Thyroid gland (tissue), 4 donors: Measurements from ENCODE around the gene ENKD1. TPM values are rescaled to one million over a fixed set of nuclear protein-coding genes. Genes with fewer than 3 reads are reported as not detected.

ENCODE experiments used
- DNase-seq, 2 donors: peaks; one replicate each; pipeline ENCODE4 v3.0.0-alpha.2; 2019
- H3K27ac ChIP-seq, 3 donors: fragments of 200-600 bp; sonication (generic); 1 replicate in 2 of 3; 2 replicates in 1 of 3; pipeline ENCODE4 v1.5.1; 2016 to 2019; ENCODE audit warnings: mild to moderate bottlenecking in 1 of 3, moderate library complexity in 1 of 3
- H3K27me3 ChIP-seq: fragments of 200-600 bp; sonication (generic); one replicate; pipeline ENCODE4 v1.5.1; 2019
- H3K36me3 ChIP-seq, 2 donors: fragments of 200-600 bp; sonication (generic); one replicate each; pipeline ENCODE4 v1.5.1; 2016 to 2019
- H3K4me1 ChIP-seq, 2 donors: fragments of 200-600 bp; sonication (generic); one replicate each; pipeline ENCODE4 v1.5.1; 2017 to 2019
- H3K4me3 ChIP-seq, 3 donors: fragments of 200-600 bp; sonication (generic); replicated peaks in 1 of 3; 1 replicate in 2 of 3; 2 replicates in 1 of 3; pipeline ENCODE4 v1.5.1; 2016; ENCODE audit warnings: mild to moderate bottlenecking in 1 of 3
- H3K9me3 ChIP-seq: fragments of 200-600 bp; sonication (generic); one replicate; pipeline ENCODE4 v1.5.1; 2017
- POLR2A ChIP-seq, 2 donors: fragments of 450-650 bp; IDR thresholded peaks; one replicate each; pipeline ENCODE4 v1.6.1; 2017; ENCODE audit warnings: antibody characterized with exemption in 2 of 2, mild to moderate bottlenecking in 2 of 2, moderate library complexity in 1 of 2
- WGBS, 2 donors: methylation state at CpG; one replicate each; pipeline ENCODE4 v1.1.5; 2017; 5-methylcytosine and 5-hydroxymethylcytosine counted together
- intact Hi-C: fragments of 100-400 bp; cut with DNase I; formaldehyde crosslinking; loops from one replicate; pipeline ENCODE4 v1.15.1; 2023
- total RNA-seq, 4 donors: library from RNA; depleted of rRNA; stranded (reverse); fragments of >200 nt; gene quantifications; one replicate each; pipeline ENCODE4 v1.2.3, GENCODE V29; 2016
- TF ChIP-seq, protein P1 (sequence below), 6 experiments: fragments of 200-600 bp in 3 of 6; fragments of 450-650 bp in 3 of 6; sonication (generic) in 3 of 6; IDR thresholded peaks; one replicate each; pipeline ENCODE4 v1.5.1; 2016 to 2019; ENCODE audit warnings: antibody characterized with exemption in 6 of 6, mild to moderate bottlenecking in 2 of 6, inconsistent platforms in 1 of 6, moderate library complexity in 1 of 6

ENKD1 gene
- total RNA-seq, 4 donors from 2014 or later: 14.2 to 33.2 (median 21.9) TPM

DNA sequence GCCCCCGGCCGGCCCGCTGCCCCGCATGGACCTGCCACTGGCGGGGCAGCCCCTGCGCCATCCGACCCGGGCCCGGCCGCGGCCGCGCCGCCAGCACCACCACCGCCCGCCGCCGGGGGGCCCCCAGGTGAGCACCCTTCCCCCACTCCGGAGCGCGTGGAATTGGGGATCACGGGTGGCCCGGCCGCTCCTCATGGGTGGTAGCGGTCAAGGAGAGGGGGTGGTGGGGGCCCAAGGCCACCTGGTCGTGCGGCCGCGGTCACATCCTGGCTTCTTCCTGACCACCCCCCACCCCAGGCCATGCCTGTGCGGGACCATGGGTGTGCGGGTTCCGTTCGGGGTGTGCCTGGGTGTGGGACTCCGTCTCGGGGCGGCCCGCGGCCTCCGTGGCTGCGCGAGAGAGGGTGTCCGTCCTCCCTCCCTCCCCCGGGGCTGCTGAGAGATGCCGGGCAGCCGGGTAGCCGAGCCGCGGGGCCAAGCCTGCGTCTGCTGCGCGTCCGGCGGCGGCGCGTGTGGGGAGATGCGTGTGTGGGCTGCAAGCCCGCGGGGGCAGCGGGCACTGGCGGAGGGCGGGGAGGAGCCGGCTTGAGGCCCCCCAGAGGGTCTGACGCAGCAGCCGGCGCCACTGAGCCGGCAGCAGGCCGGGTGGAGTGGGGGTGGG lies 13.3 kb downstream of the ENKD1 start:
- DNase-seq: no peak
- WGBS, 2 donors: 0% methylated on average over 5 to 7 of the region's 68 CpGs
- TF ChIP-seq, protein P1, sequence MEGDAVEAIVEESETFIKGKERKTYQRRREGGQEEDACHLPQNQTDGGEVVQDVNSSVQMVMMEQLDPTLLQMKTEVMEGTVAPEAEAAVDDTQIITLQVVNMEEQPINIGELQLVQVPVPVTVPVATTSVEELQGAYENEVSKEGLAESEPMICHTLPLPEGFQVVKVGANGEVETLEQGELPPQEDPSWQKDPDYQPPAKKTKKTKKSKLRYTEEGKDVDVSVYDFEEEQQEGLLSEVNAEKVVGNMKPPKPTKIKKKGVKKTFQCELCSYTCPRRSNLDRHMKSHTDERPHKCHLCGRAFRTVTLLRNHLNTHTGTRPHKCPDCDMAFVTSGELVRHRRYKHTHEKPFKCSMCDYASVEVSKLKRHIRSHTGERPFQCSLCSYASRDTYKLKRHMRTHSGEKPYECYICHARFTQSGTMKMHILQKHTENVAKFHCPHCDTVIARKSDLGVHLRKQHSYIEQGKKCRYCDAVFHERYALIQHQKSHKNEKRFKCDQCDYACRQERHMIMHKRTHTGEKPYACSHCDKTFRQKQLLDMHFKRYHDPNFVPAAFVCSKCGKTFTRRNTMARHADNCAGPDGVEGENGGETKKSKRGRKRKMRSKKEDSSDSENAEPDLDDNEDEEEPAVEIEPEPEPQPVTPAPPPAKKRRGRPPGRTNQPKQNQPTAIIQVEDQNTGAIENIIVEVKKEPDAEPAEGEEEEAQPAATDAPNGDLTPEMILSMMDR (IDR thresholded peaks at IDR 0.05): peak in 3 of 6 experiments; percentile 19 to 27 (median 25)
- TF ChIP-seq POLR2A (IDR thresholded peaks at IDR 0.05): no peak

DNA sequence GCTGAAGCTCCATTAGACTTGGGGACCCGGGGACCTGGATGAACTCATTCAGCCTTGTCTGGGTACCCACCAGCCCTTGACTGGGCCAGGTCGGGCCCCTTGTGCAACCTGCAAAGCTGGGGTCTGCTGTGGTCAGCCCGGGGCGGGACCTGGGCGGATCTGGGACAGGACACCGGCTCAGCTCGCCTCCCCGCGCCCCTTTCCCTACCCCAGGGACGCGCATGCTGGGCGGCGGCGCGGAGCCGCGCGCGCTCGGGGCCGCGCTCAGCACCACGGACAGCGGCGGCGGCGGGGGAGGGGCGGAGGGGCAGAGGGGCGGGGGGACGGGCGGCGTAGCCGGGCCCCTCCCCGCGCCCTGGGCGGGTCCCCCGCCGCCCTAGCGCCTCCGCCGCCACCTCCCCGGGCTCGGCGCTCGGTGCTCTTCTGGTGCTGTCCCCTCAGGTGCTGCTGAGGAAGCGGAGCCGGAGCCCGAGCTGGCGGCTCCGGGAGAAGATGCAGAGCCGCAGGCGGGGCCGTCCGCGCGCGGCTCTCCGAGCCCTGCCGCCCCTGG lies 13.9 kb downstream of the ENKD1 start:
- H3K4me3 ChIP-seq: peak overlapping the region in 1 of 3 donors; percentile 17
- H3K27me3 ChIP-seq: peaks cover 27% of the 10 kb centered on the region
- TF ChIP-seq, protein P1 (IDR thresholded peaks at IDR 0.05): no peak
- TF ChIP-seq POLR2A (IDR thresholded peaks at IDR 0.05): no peak
- no peaks in the 10 kb centered on the region for H3K9me3 ChIP-seq
- 0 to 43% methylated on average over 1 to 2 of the region's 59 CpGs for whole genome bisulfite sequencing, 2 donors
- H3K27ac ChIP-seq: no peak overlapping the region
- H3K4me1 ChIP-seq: peaks cover 7 to 22% of the 10 kb centered on the region in 2 donors
- no peaks in the 10 kb centered on the region for H3K36me3 ChIP-seq
- intact Hi-C loops: no loop called here
- DNase-seq: no peak

More for the DNA sequence above, 13.3 kb downstream of the ENKD1 start:
- Histone ChIP-seq H3K4me3 (peak overlapping the region in 1 of 3 donors; percentile 17), H3K4me1 (peaks cover 7 to 19% of the 10 kb centered on the region in 2 donors), H3K9me3 (no peaks in the 10 kb centered on the region), H3K27me3 (peaks cover 23% of the 10 kb centered on the region), H3K27ac (no peak overlapping the region), H3K36me3 (no peaks in the 10 kb centered on the region)
- intact Hi-C loops: no loop called here

DNA sequence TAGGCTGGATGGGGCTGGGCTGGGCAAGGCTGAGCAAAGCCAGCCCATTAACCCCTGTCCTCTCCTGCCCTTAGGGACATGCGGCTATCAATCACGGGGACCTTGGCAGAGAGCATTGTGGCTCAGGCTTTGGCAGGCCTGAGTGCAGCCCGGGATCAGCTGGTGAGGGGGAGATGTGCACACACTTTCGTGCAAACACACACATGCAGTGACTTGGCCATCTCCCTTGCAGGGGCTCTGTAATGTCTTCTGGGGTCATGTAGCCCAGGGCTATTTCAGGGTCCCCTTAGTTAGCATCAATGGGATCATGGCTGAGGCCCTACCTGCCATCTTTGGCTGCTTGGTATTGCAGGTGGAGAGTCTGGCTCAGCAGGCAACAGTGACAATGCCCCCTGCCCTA lies 14.7 kb downstream of the ENKD1 start:
- Histone ChIP-seq H3K4me1 (peaks cover 7 to 22% of the 10 kb centered on the region in 2 donors), H3K27ac (no peak overlapping the region), H3K9me3 (no peaks in the 10 kb centered on the region), H3K27me3 (peaks cover 27% of the 10 kb centered on the region), H3K36me3 (no peaks in the 10 kb centered on the region), H3K4me3 (no peak overlapping the region)
- no peak for DNase-seq
- 68 to 91% methylated on average over 2 to 4 of the region's 4 CpGs for WGBS, 2 donors
- TF ChIP-seq, protein P1 (IDR thresholded peaks at IDR 0.05): no peak
- TF ChIP-seq POLR2A (IDR thresholded peaks at IDR 0.05): no peak
- intact Hi-C loops: no loop called here

DNA sequence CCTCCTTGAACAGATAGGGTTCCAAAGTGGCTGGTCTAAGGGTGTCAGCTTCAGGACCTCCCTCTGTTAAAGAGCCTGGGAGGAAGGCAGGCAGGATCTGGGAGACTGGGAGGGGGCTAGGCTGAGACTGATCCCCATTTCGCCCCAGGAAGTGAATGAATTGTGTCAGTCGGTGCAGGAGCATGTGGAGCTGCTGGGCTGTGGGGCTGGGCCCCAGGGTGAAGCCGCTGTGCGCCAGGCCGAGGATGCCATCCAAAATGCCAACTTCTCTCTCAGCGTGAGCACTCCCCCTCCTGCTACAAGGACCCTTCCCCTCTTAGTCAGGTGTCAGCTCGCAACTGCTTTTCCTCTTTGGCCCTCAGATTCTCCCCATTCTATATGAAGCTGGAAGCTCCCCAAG lies 15.5 kb downstream of the ENKD1 start:
- Histone ChIP-seq H3K27ac (no peak overlapping the region), H3K4me1 (peaks cover 7 to 22% of the 10 kb centered on the region in 2 donors), H3K9me3 (no peaks in the 10 kb centered on the region), H3K36me3 (no peaks in the 10 kb centered on the region), H3K27me3 (peaks cover 27% of the 10 kb centered on the region), H3K4me3 (no peak overlapping the region)
- no peak for DNase-seq
- TF ChIP-seq, protein P1 (IDR thresholded peaks at IDR 0.05): no peak
- WGBS, 2 donors: 89 to 94% methylated on average over 7 of the region's 7 CpGs
- intact Hi-C loops: no loop called here

DNA sequence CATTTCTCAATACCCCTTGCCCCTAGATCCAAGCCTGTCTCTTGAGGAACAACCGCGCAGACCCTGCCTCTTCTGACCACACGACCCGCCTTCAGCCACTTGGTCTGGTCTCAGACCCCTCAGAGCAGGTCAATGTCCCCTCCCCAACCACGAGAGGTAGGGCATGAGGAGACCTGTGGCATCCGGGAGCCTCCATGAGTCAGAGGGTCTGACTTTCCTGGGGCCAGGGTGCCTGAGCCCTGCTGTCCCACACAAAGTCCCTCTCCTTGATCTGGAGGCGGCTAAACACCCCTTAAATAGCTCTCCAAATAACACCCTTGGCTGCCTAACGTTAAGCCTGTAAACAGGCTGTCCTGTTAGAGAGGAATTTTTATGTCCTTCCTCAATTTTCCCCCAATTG lies 16.5 kb downstream of the ENKD1 start:
- Histone ChIP-seq H3K36me3 (no peaks in the 10 kb centered on the region), H3K27ac (no peak overlapping the region), H3K9me3 (no peaks in the 10 kb centered on the region), H3K4me3 (no peak overlapping the region), H3K27me3 (peaks cover 27% of the 10 kb centered on the region), H3K4me1 (peaks cover 7 to 24% of the 10 kb centered on the region in 2 donors)
- intact Hi-C loops: no loop called here
- TF ChIP-seq, protein P1 (IDR thresholded peaks at IDR 0.05): no peak
- TF ChIP-seq POLR2A (IDR thresholded peaks at IDR 0.05): no peak
- 65 to 71% methylated on average over 6 to 8 of the region's 8 CpGs for WGBS, 2 donors
- DNase-seq: no peak
